Neural cell (in vitro differentiated cells): Measurements from ENCODE around the gene MYB. TPM values are rescaled to one million over a fixed set of nuclear protein-coding genes. Genes with fewer than 3 reads are reported as not detected.

Experiments used
- H2AFZ ChIP-seq: fragments of 200-600, 300-800 bp; sonication (generic), shearing (Covaris generic); 2 replicates; pipeline ENCODE4 v1.6.0; 2014; ENCODE audit warnings: low read depth, mild to moderate bottlenecking, antibody characterized with exemption, low read length, moderate library complexity
- H3F3A ChIP-seq: fragments of 200-600 bp; shearing (Covaris generic); 2 replicates; pipeline ENCODE4 v1.6.1; 2016; ENCODE audit warnings: mild to moderate bottlenecking, moderate library complexity, mixed read lengths, antibody characterized with exemption, low read length; ENCODE audit not compliant: insufficient read depth, poor library complexity, severe bottlenecking
- H3K27ac ChIP-seq: fragments of 200-600, 300-800 bp; sonication (generic), shearing (Covaris generic); 2 replicates; pipeline ENCODE4 v1.5.1; 2014; ENCODE audit warnings: mild to moderate bottlenecking, low read length, moderate library complexity
- H3K27me3 ChIP-seq: fragments of 300-800, 200-600 bp; sonication (generic), shearing (Covaris generic); 2 replicates; pipeline ENCODE4 v1.6.0; 2014; ENCODE audit warnings: mild to moderate bottlenecking, low read depth, low read length, moderate library complexity; ENCODE audit not compliant: insufficient read depth
- H3K36me3 ChIP-seq: fragments of 300-800, 200-600 bp; sonication (generic), shearing (Covaris generic); 2 replicates; pipeline ENCODE4 v1.5.1; 2014; ENCODE audit warnings: mild to moderate bottlenecking, antibody characterized with exemption, low read length, moderate library complexity; ENCODE audit not compliant: insufficient read depth
- H3K4me2 ChIP-seq: fragments of 300-800, 200-600 bp; sonication (generic), shearing (Covaris generic); 2 replicates; pipeline ENCODE4 v1.6.0; 2014; ENCODE audit warnings: mild to moderate bottlenecking, low read length
- H3K4me3 ChIP-seq: fragments of 300-800, 200-600 bp; sonication (generic), shearing (Covaris generic); 2 replicates; pipeline ENCODE4 v1.5.1; 2014; ENCODE audit warnings: mild to moderate bottlenecking, low read length, moderate library complexity
- H3K79me2 ChIP-seq: fragments of 200-600 bp; shearing (Covaris generic); replicated peaks from 2 replicates; pipeline ENCODE4 v1.6.0; 2014; ENCODE audit warnings: mild to moderate bottlenecking, low read length, moderate library complexity; ENCODE audit not compliant: insufficient read depth
- H3K9ac ChIP-seq: fragments of 300-800, 200-600 bp; sonication (generic), shearing (Covaris generic); 2 replicates; pipeline ENCODE4 v1.6.1; 2016; ENCODE audit warnings: mild to moderate bottlenecking, low read length, mixed read lengths
- H3K9me2 ChIP-seq: fragments of 200-600 bp; shearing (Covaris generic); 2 replicates; pipeline ENCODE4 v1.6.1; 2016; ENCODE audit warnings: mild to moderate bottlenecking, low read length, mixed read lengths; ENCODE audit not compliant: insufficient read depth
- H3K9me3 ChIP-seq: fragments of 200-600, 300-800 bp; sonication (generic), shearing (Covaris generic); 2 replicates; pipeline ENCODE4 v1.6.1; 2016; ENCODE audit warnings: mild to moderate bottlenecking, mixed run types, low read length, moderate library complexity, mixed read lengths
- H4K20me1 ChIP-seq: fragments of 200-600 bp; shearing (Covaris generic); 2 replicates; pipeline ENCODE4 v1.6.1; 2016; ENCODE audit warnings: mild to moderate bottlenecking, mixed run types; ENCODE audit not compliant: insufficient read depth
- CTCF ChIP-seq: fragments of 450-650 bp; IDR thresholded peaks from 2 replicates; pipeline ENCODE4 v1.5.1; 2014; ENCODE audit warnings: antibody characterized with exemption, mild to moderate bottlenecking, moderate library complexity; ENCODE audit not compliant: poor library complexity, severe bottlenecking
- EP300 ChIP-seq: fragments of 450-650 bp; conservative IDR thresholded peaks from 2 replicates; pipeline ENCODE4 v1.6.1; 2014; ENCODE audit warnings: antibody characterized with exemption, mild to moderate bottlenecking, moderate library complexity; ENCODE audit not compliant: poor library complexity, severe bottlenecking
- EZH2 ChIP-seq: fragments of 200-600, 300-800 bp; shearing (Covaris generic), sonication (generic); IDR thresholded peaks from 2 replicates; pipeline ENCODE4 v1.6.1; 2014; ENCODE audit warnings: antibody characterized with exemption, low read length, borderline replicate concordance, mild to moderate bottlenecking; ENCODE audit not compliant: insufficient read depth, poor library complexity, severe bottlenecking
- MXI1 ChIP-seq: fragments of 450-650 bp; conservative IDR thresholded peaks from 2 replicates; pipeline ENCODE4 v1.6.1; 2014; ENCODE audit warnings: antibody characterized with exemption, mild to moderate bottlenecking; ENCODE audit not compliant: poor library complexity, severe bottlenecking
- POLR2AphosphoS5 ChIP-seq: IDR thresholded peaks from 2 replicates; pipeline ENCODE4 v1.6.1; 2012
- RAD21 ChIP-seq: fragments of 450-650 bp; conservative IDR thresholded peaks from 2 replicates; pipeline ENCODE4 v1.6.1; 2014; ENCODE audit warnings: antibody characterized with exemption, mild to moderate bottlenecking, moderate library complexity
- REST ChIP-seq: IDR thresholded peaks from 2 replicates; pipeline ENCODE4 v1.6.1; 2012; ENCODE audit warnings: borderline replicate concordance
- SMC3 ChIP-seq: fragments of 450-650 bp; conservative IDR thresholded peaks from 2 replicates; pipeline ENCODE4 v1.6.1; 2014; ENCODE audit warnings: antibody characterized with exemption, mild to moderate bottlenecking, moderate library complexity; ENCODE audit not compliant: poor library complexity
- TAF1 ChIP-seq: IDR thresholded peaks from 2 replicates; pipeline ENCODE4 v1.6.1; 2012; ENCODE audit warnings: low read depth
- polyA plus RNA-seq: library from polyadenylated mRNA; depleted of rRNA; stranded (reverse); fragments of >200 nt; gene quantifications from 2 replicates; pipeline ENCODE4 v1.2.3, GENCODE V29; 2014

MYB gene
- polyA plus RNA-seq, 1 donor from 2014 or later, result 4.0 TPM

- H3K4me3 ChIP-seq, result no peak overlapping the region
- H3K27me3 ChIP-seq, result no peaks in the 10 kb centered on the region
- no peaks in the 10 kb centered on the region for H3K9me2 ChIP-seq
- TF ChIP-seq REST, result no peak
- no peaks in the 10 kb centered on the region for H3K9me3 ChIP-seq
- H3K36me3 ChIP-seq, result no peaks in the 10 kb centered on the region
- H3K9ac ChIP-seq, result no peak overlapping the region
- no peaks in the 10 kb centered on the region for H4K20me1 ChIP-seq
- no peak overlapping the region for H3K27ac ChIP-seq
- no peaks in the 10 kb centered on the region for H3F3A ChIP-seq
- H2AFZ ChIP-seq, result no peak overlapping the region
- H3K79me2 ChIP-seq, result no peaks in the 10 kb centered on the region
- no peak overlapping the region for H3K4me2 ChIP-seq
These were observed 28.7 kb downstream of the MYB start for GRCh38 chr6:135209803-135210202.

GRCh38 chr6:135210632-135211305 is 29.7 kb downstream of the MYB start:
- no peak overlapping the region for H3K4me2 ChIP-seq
- H3K27me3 ChIP-seq, result no peaks in the 10 kb centered on the region
- H3K36me3 ChIP-seq, result no peaks in the 10 kb centered on the region
- H3F3A ChIP-seq, result no peaks in the 10 kb centered on the region
- no peak overlapping the region for H3K4me3 ChIP-seq
- no peak for TF ChIP-seq MXI1
- TF ChIP-seq TAF1, result no peak
- TF ChIP-seq EP300, result no peak
- TF ChIP-seq CTCF, result no peak
- no peak for TF ChIP-seq SMC3
- TF ChIP-seq POLR2AphosphoS5, result no peak
- TF ChIP-seq REST, result no peak
- no peak for TF ChIP-seq RAD21
- no peak for TF ChIP-seq EZH2
- no peak overlapping the region for H3K27ac ChIP-seq
- H3K9me2 ChIP-seq, result no peaks in the 10 kb centered on the region
- no peaks in the 10 kb centered on the region for H3K9me3 ChIP-seq
- H3K79me2 ChIP-seq, result no peaks in the 10 kb centered on the region
- no peak overlapping the region for H2AFZ ChIP-seq
- no peaks in the 10 kb centered on the region for H4K20me1 ChIP-seq
- no peak overlapping the region for H3K9ac ChIP-seq
